Loucy (cell line): ENCODE measurements around the gene HNF1B.

ENCODE experiments used
- EZH2phosphoT487 ChIP-seq: fragments of 200-600 bp; IDR thresholded peaks from 2 replicates; pipeline ENCODE4 v1.6.1; 2018; ENCODE audit warnings: antibody characterized with exemption, mild to moderate bottlenecking, moderate library complexity, borderline replicate concordance
- TF ChIP-seq, protein P1 (sequence below): fragments of 200-600 bp; sonication (generic); conservative IDR thresholded peaks from 2 replicates; pipeline ENCODE4 v1.5.1; 2014; ENCODE audit warnings: mild to moderate bottlenecking, antibody characterized with exemption, low read length

DNA sequence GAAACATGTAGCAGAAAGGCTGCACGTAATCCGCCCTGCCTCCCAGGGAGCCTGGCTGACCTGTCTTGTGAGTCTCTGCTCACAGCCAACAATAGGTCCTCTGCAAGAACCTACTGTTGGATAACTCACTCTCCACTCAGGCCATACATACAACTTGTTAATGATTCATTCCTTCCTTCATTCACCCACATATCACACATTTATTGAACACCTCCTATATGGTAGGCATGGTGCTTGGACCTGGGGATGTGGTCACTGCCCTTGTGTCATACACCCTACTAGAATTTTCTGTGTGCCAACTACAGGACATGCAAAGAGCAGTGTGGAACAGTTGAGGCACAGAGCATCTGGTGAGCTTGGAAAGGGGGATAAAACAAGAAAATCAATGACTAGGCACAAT is 28.1 kb upstream of the HNF1B start:
- TF ChIP-seq, protein P1, sequence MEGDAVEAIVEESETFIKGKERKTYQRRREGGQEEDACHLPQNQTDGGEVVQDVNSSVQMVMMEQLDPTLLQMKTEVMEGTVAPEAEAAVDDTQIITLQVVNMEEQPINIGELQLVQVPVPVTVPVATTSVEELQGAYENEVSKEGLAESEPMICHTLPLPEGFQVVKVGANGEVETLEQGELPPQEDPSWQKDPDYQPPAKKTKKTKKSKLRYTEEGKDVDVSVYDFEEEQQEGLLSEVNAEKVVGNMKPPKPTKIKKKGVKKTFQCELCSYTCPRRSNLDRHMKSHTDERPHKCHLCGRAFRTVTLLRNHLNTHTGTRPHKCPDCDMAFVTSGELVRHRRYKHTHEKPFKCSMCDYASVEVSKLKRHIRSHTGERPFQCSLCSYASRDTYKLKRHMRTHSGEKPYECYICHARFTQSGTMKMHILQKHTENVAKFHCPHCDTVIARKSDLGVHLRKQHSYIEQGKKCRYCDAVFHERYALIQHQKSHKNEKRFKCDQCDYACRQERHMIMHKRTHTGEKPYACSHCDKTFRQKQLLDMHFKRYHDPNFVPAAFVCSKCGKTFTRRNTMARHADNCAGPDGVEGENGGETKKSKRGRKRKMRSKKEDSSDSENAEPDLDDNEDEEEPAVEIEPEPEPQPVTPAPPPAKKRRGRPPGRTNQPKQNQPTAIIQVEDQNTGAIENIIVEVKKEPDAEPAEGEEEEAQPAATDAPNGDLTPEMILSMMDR, result no peak
- no peak for TF ChIP-seq EZH2phosphoT487
